ENCODE measurements around the gene AKR1E2. TPM values are rescaled to one million over a fixed set of nuclear protein-coding genes. Genes with fewer than 3 reads are reported as not detected.

Gene AKR1E2
- total and polyA plus RNA-seq, 12 donors: 0.95 to 13.5 (median 3.6) TPM

GRCh38 chr10:4865945-4866661, 40.1 kb downstream of the AKR1E2 start:
- H3K36me3 ChIP-seq (replicated peaks in 1 of 2): no peaks in the 10 kb centered on the region
- no peak for TF ChIP-seq CTCF (IDR thresholded peaks at IDR 0.05)
- TF ChIP-seq POLR2A (IDR thresholded peaks at IDR 0.05): no peak

GRCh38 chr10:4867109-4867519, 41.1 kb downstream of the AKR1E2 start:
- Histone ChIP-seq H3K27ac (peak overlapping the region in 3 of 5 donors; percentile 54 to 69 (median 59)), H3K4me1 (replicated peaks in 1 of 2) (peaks cover 0 to 12% of the 10 kb centered on the region in 2 donors), H3K9me3 (replicated peaks in 1 of 3) (no peaks in the 10 kb centered on the region), H3K27me3 (no peaks in the 10 kb centered on the region), H3K4me3 (no peak overlapping the region), H3K36me3 (replicated peaks in 1 of 2) (no peaks in the 10 kb centered on the region)
- WGBS, 4 donors: 48 to 94% (median 84%) methylated on average over 2 of the region's 2 CpGs
- no peak for TF ChIP-seq CTCF (IDR thresholded peaks at IDR 0.05)
- TF ChIP-seq POLR2A (IDR thresholded peaks at IDR 0.05): no peak
- no peak for DNase-seq
- intact Hi-C loops (cut with DNase I): no loop called here

More at GRCh38 chr10:4865945-4866661, 40.1 kb downstream of the AKR1E2 start:
- no peak overlapping the region for H3K27ac ChIP-seq
- no peaks in the 10 kb centered on the region for H3K27me3 ChIP-seq
- H3K4me3 ChIP-seq: no peak overlapping the region
- intact Hi-C loops (cut with DNase I): no loop called here
- DNase-seq: no peak
- H3K4me1 ChIP-seq (replicated peaks in 1 of 2): peaks cover 0 to 12% of the 10 kb centered on the region in 2 donors
- 71 to 82% (median 80%) methylated on average over 7 of the region's 7 CpGs for WGBS, 4 donors
- H3K9me3 ChIP-seq (replicated peaks in 1 of 3): no peaks in the 10 kb centered on the region

- no peaks in the 10 kb centered on the region for H3K36me3 ChIP-seq (replicated peaks in 1 of 2)
- intact Hi-C loops (cut with DNase I): no loop called here
- TF ChIP-seq CTCF (IDR thresholded peaks at IDR 0.05): no peak
- TF ChIP-seq POLR2A (IDR thresholded peaks at IDR 0.05): no peak
- peaks cover 0 to 12% of the 10 kb centered on the region in 2 donors for H3K4me1 ChIP-seq (replicated peaks in 1 of 2)
- WGBS, 4 donors: 25 to 55% (median 33%) methylated on average over 9 of the region's 9 CpGs
- no peaks in the 10 kb centered on the region for H3K27me3 ChIP-seq
- peak overlapping the region in 4 of 5 donors; percentile 27 to 69 (median 60) for H3K27ac ChIP-seq
- no peaks in the 10 kb centered on the region for H3K9me3 ChIP-seq (replicated peaks in 1 of 3)
- peak in 6 of 7 donors; percentile 47 to 70 (median 60) for DNase-seq
- H3K4me3 ChIP-seq: no peak overlapping the region
Measured at GRCh38 chr10:4867520-4868356, 41.7 kb downstream of the AKR1E2 start.

GRCh38 chr10:4868357-4868657, 42.3 kb downstream of the AKR1E2 start:
- no peak for DNase-seq
- 49 to 92% (median 89%) methylated on average over 3 of the region's 3 CpGs for WGBS, 4 donors
- TF ChIP-seq POLR2A (IDR thresholded peaks at IDR 0.05) (no peak), CTCF (IDR thresholded peaks at IDR 0.05) (no peak)
- Histone ChIP-seq H3K27ac (peak overlapping the region in 3 of 5 donors; percentile 27 to 69 (median 62)), H3K4me1 (replicated peaks in 1 of 2) (peaks cover 0 to 12% of the 10 kb centered on the region in 2 donors), H3K27me3 (no peaks in the 10 kb centered on the region), H3K9me3 (replicated peaks in 1 of 3) (no peaks in the 10 kb centered on the region), H3K36me3 (replicated peaks in 1 of 2) (no peaks in the 10 kb centered on the region), H3K4me3 (no peak overlapping the region)
- intact Hi-C loops (cut with DNase I): no loop called here
